ENCODE data around the gene FFAR4.
A peak's percentile ranks its signal among the peaks of the same experiment; 100 is the strongest.
"Not testable (repeated sequence)": the region's sequence is repeated elsewhere in the genome, so short reads cannot be mapped to it uniquely, and the experiment has no call there.

The FFAR4 gene

DNA sequence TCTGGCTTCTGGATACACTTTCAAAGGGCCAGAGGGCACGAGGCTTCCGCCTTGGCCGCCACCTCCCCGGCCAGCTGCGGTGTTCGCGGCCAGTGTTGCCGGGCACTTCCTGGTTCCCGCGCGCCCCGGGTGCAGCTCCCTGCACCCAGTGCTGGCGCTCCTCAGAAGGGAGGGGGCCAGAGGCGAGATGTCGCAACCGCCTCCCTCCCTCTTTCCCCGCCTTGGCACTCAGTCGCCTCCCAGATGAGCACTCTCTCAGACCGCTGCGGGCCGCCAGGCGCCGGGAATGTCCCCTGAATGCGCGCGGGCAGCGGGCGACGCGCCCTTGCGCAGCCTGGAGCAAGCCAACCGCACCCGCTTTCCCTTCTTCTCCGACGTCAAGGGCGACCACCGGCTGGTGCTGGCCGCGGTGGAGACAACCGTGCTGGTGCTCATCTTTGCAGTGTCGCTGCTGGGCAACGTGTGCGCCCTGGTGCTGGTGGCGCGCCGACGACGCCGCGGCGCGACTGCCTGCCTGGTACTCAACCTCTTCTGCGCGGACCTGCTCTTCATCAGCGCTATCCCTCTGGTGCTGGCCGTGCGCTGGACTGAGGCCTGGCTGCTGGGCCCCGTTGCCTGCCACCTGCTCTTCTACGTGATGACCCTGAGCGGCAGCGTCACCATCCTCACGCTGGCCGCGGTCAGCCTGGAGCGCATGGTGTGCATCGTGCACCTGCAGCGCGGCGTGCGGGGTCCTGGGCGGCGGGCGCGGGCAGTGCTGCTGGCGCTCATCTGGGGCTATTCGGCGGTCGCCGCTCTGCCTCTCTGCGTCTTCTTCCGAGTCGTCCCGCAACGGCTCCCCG lies at the start of gene FFAR4:
Gene FFAR4 (plus strand): TSS at position 231 of the 842 bp plus-strand sequence. CDS start 56 bp downstream, at position 287.
- TF ChIP-seq, protein P1, sequence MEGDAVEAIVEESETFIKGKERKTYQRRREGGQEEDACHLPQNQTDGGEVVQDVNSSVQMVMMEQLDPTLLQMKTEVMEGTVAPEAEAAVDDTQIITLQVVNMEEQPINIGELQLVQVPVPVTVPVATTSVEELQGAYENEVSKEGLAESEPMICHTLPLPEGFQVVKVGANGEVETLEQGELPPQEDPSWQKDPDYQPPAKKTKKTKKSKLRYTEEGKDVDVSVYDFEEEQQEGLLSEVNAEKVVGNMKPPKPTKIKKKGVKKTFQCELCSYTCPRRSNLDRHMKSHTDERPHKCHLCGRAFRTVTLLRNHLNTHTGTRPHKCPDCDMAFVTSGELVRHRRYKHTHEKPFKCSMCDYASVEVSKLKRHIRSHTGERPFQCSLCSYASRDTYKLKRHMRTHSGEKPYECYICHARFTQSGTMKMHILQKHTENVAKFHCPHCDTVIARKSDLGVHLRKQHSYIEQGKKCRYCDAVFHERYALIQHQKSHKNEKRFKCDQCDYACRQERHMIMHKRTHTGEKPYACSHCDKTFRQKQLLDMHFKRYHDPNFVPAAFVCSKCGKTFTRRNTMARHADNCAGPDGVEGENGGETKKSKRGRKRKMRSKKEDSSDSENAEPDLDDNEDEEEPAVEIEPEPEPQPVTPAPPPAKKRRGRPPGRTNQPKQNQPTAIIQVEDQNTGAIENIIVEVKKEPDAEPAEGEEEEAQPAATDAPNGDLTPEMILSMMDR (IDR thresholded peaks at IDR 0.05; ENCODE audit: extremely low read depth, missing control alignments) = no peak

DNA sequence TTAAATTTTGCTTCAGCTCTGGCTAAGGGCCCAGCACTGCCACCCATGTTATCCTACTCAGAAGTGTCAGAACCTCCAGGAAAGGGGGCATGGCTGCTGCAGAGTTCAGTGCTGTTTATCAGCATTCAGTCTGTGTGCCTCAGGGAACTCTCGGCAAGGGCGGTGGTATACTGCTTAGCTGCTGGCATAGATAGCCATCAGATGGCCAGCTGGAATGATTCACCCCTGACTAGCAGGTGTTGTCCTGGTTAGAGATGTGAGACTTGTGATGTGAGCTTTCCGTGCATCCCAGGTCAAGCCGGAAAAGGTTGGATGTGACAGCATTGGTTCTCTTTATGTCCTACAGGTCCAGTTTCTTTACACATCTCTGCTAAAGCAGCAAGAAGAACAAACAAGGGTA lies 47.9 kb upstream of the FFAR4 start:
- DNase-seq (ENCODE audit: low spot score) = no peak
- TF ChIP-seq, protein P1 (IDR thresholded peaks at IDR 0.05; ENCODE audit: extremely low read depth, missing control alignments) = no peak

More for the DNA sequence above, at the start of gene FFAR4:
- no peak for DNase-seq (ENCODE audit: low spot score)

DNA sequence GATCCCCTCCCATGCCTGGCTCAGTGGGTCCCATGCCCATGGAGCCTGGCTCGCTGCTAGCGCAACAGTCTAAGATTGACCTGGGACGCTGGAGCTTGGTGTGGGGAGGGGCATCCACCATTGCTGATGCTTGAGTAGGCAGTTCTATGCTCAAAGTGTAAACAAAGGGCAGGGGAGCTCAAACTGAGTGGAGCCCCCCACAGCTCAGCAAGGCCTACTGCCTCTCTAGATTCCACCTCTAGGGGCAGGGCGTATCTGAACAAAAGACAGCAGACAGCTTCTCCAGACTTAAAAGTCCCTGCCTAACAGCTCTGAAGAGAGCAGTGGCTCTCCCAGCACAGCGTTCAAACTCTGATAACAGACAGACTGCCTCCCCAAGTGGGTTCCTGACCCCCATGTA lies 31.2 kb upstream of the FFAR4 start:
- TF ChIP-seq, protein P1 (IDR thresholded peaks at IDR 0.05; ENCODE audit: extremely low read depth, missing control alignments) = no peak
- DNase-seq (ENCODE audit: low spot score) = no peak

DNA sequence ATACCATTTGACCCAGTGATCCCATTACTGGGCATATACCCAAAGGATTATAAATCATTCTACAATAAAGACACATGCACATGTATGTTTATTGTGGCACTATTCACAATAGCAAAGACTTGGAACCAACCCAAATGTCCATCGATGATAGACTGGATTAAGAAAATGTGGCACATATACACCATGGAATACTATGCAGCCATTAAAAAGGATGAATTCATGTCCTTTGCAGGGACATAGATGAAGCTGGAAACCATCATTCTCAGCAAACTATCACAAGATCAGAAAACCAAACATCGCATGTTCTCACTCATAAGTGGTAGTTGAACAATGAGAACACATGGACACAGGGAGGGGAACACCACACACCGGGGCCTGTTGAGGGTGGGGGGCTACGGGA lies 25.6 kb upstream of the FFAR4 start:
- DNase-seq (ENCODE audit: low spot score) = not testable (repeated sequence)

DNA sequence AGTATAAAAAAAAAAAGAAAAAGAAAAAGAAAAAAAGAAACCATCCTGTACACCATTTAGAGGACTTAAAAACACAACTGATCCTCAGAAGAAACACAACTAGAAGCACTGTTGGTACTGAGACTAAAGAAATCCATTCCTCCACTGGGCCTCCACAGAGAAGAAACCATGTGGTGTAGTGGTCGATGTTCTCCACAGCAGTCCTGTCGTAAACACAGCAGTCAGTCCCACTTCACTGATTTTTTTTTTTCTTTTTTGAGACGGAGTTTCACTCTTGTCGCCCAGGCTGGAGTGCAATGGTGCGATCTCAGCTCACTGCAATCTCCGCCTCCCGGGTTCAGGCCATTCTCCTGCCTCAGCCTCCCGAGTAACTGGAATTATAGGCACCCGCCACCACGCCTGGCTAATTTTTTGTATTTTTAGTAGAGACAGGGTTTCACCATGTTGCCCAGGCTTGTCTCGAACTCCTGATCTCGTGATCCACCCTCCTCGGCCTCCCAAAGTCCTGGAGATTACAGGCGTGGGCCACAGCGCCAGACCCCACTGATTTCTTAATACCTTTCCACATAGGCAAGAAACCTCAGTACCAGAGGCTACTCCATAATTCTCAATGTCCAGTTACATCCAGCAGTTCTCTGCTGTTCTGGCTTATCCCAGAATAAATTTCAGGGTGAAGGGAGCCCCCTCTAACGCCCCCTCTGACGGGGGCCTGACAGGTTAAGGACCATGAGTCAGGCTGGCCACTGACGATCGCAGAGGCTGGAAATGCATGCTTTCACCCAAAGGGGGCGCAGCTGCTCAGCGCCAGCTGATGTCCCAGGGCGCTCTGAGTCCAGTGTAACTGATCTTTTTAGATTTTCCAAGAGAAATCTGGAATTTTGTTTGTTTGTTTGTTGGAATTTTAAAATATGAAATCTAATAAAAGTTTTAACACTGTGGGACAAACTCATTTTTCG lies 24.8 kb upstream of the FFAR4 start:
- no peak for DNase-seq (ENCODE audit: low spot score)
- TF ChIP-seq, protein P1 (IDR thresholded peaks at IDR 0.05; ENCODE audit: extremely low read depth, missing control alignments) = peak; percentile 70

DNA sequence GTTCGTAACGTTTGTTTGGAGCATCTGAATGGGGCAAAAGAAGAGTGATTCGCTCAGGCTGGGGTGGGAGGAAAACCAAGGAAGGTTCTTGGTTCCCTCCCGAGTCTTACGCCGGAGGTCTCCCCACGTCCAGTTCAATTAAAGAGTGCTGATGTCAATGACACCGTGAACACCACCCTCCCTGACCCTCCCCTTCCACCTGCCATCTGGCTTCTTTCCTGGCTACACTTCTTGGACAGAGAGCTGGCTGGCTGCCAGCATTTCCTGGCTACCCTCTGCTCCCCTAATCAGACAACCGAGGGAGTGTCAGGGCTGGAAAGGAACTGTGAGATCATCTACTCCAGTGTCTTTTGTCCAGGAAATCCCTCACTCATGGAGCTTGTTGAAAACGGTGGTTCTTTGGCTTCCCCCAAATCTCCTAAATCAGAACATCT lies 24.1 kb upstream of the FFAR4 start:
- TF ChIP-seq, protein P1 (IDR thresholded peaks at IDR 0.05; ENCODE audit: extremely low read depth, missing control alignments) = no peak
- DNase-seq (ENCODE audit: low spot score) = no peak

DNA sequence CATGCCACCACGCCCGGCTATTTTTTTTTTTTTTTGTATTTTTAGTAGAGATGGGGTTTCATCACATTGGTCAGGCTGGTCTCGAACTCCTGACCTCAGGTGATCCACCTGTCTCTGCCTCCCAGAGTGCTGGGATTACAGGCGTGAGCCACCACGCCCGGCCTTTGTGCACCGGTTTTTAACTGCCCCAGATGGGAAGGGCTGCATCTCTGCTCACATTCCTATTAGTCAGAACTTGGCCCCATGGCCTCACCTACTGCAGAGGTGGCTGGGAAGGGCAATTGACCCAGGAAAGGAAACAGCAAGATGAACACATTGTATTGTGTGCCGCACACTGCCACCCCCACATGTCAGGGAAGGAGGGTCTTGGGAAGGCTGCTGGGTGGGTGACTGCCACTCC lies 19.5 kb upstream of the FFAR4 start:
- DNase-seq (ENCODE audit: low spot score) = not testable (repeated sequence)

DNA sequence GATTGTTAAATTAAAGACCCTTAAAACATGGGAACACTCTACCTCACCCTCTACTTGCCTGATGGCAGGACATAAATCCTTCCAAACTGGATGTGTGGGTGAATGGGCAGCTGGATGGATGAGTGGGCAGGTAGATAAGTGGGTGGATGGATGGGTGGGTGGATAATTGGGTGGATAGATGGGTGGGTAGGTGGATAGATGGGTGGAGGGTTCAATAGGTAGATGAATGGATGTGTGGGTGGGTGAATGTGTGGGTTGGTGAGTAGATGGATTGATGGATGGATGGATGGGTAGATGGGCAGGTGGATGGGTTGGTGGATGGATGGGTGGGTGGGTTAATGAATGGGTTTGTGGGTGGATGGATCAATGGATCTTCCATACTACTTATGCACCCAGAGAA lies 18.9 kb upstream of the FFAR4 start:
- no peak for DNase-seq (ENCODE audit: low spot score)
- TF ChIP-seq, protein P1 (IDR thresholded peaks at IDR 0.05; ENCODE audit: extremely low read depth, missing control alignments) = no peak
